ENCODE results near the gene RBM38.

- TF ChIP-seq POLR2A (IDR thresholded peaks at IDR 0.05; ENCODE audit: low read depth, low read length) (no peak), POLR2AphosphoS5 (IDR thresholded peaks at IDR 0.05; ENCODE audit: low read depth, low read length) (no peak)
Observed at GRCh38 chr20:57378107-57378506, 13.1 kb upstream of the RBM38 start.

Measured in GM12892 (cell line).